B cell (primary cell): ENCODE measurements around the gene CLN5. TPM values are rescaled to one million over a fixed set of nuclear protein-coding genes. Genes with fewer than 3 reads are reported as not detected.

Experiments
- ATAC-seq: fragments of 200-7000 bp; cut with Tn5 transposase; one replicate; pipeline ENCODE4 v1.10.0; 2021; ENCODE audit warnings: low read depth, mild to moderate bottlenecking, moderate number of reproducible peaks, moderate library complexity
- CTCF ChIA-PET: fragments of 350-600 bp; sonication (Branson Sonifier 250); formaldehyde crosslinking; loops from one replicate; lab custom pipeline; 2021; ENCODE audit warnings: antibody characterized with exemption, inconsistent platforms; lab: Charles Lee
- POLR2A ChIA-PET: fragments of 350-600 bp; sonication (Branson Sonifier 250); formaldehyde crosslinking; loops from one replicate; lab custom pipeline; 2021; ENCODE audit warnings: antibody characterized with exemption; lab: Charles Lee
- DNase-seq: peaks from one replicate; pipeline ENCODE4 v3.0.0; 2013
- H2AFZ ChIP-seq: 2 replicates; pipeline ENCODE4 v1.6.1; 2012; ENCODE audit warnings: mild to moderate bottlenecking, low read depth, low read length; ENCODE audit not compliant: insufficient read depth, poor library complexity, severe bottlenecking
- H3K27ac ChIP-seq, 2 donors: 1 replicate in 1 of 2; 2 replicates in 1 of 2; pipeline ENCODE4 v1.5.1; 2012 to 2013; ENCODE audit warnings: low read length in 2 of 2, mild to moderate bottlenecking in 2 of 2, moderate library complexity in 1 of 2
- H3K27me3 ChIP-seq, 4 experiments: fragments of 200-600 bp in 1 of 4; sonication (generic) in 1 of 4; replicated peaks in 1 of 4; 1 replicate in 2 of 4; 2 replicates in 2 of 4; pipeline versions ENCODE4 v1.6.1 to v1.7.0; 2013 to 2016; ENCODE audit warnings: low read length in 3 of 4, mild to moderate bottlenecking in 2 of 4, mixed read lengths in 1 of 4, moderate library complexity in 1 of 4; ENCODE audit not compliant: insufficient read depth in 4 of 4, control insufficient read depth in 3 of 4; ENCODE audit errors: control extremely low read depth in 1 of 4
- H3K36me3 ChIP-seq, 2 experiments: replicated peaks in 1 of 2; 1 replicate in 1 of 2; 2 replicates in 1 of 2; pipeline versions ENCODE4 v1.6.1 to v1.7.1; 2013; ENCODE audit warnings: low read length in 1 of 2; ENCODE audit not compliant: insufficient read depth in 2 of 2, control insufficient read depth in 1 of 2; ENCODE audit errors: control extremely low read depth in 1 of 2, extremely low read depth in 1 of 2
- H3K4me1 ChIP-seq, 2 donors: fragments of 200-600 bp in 1 of 2; sonication (generic) in 1 of 2; 1 replicate in 1 of 2; 2 replicates in 1 of 2; pipeline versions ENCODE4 v1.5.1 to v1.6.1; 2013 to 2017; ENCODE audit warnings: low read length in 2 of 2; ENCODE audit not compliant: control insufficient read depth in 2 of 2, insufficient read depth in 2 of 2
- H3K4me2 ChIP-seq: replicated peaks from 2 replicates; pipeline ENCODE3; 2012; ENCODE audit warnings: mild to moderate bottlenecking, low read depth, low read length; ENCODE audit not compliant: poor library complexity, severe bottlenecking
- H3K4me3 ChIP-seq, 5 experiments: fragments of 200-600 bp in 1 of 5; sonication (generic) in 1 of 5; 1 replicate in 3 of 5; 2 replicates in 2 of 5; pipeline versions ENCODE4 v1.5.1 to v1.7.0; 2011 to 2016; ENCODE audit warnings: low read length in 4 of 5, mild to moderate bottlenecking in 4 of 5, low read depth in 2 of 5, control low read depth in 1 of 5, moderate library complexity in 1 of 5; ENCODE audit not compliant: insufficient read depth in 1 of 5; ENCODE audit errors: control extremely low read depth in 1 of 5, extremely low read depth in 1 of 5
- H3K79me2 ChIP-seq: fragments of 200-600 bp; sonication (generic); one replicate; pipeline ENCODE4 v1.6.0; 2016; ENCODE audit warnings: low read length; ENCODE audit not compliant: control insufficient read depth, insufficient read depth
- H3K9ac ChIP-seq: fragments of 200-600 bp; sonication (generic); 2 replicates; pipeline ENCODE4 v1.6.1; 2017; ENCODE audit warnings: mild to moderate bottlenecking, low read length, moderate library complexity
- H3K9me3 ChIP-seq, 3 donors: one replicate each; pipeline versions ENCODE4 v1.6.1 to v1.7.1; 2013; ENCODE audit warnings: low read length in 2 of 3; ENCODE audit not compliant: control insufficient read depth in 2 of 3, insufficient read depth in 1 of 3; ENCODE audit errors: control extremely low read depth in 1 of 3
- H4K20me1 ChIP-seq: 2 replicates; pipeline ENCODE4 v1.6.0; 2012; ENCODE audit warnings: mild to moderate bottlenecking, low read length; ENCODE audit not compliant: insufficient read depth, control insufficient read depth, poor library complexity, severe bottlenecking
- H3K27ac Mint-ChIP-seq: one replicate; pipeline ENCODE4 v1.8.0; 2021; ENCODE audit warnings: mixed read lengths
- H3K27me3 Mint-ChIP-seq: one replicate; pipeline ENCODE4 v1.8.0; 2021; ENCODE audit warnings: mixed read lengths
- H3K4me1 Mint-ChIP-seq: one replicate; pipeline ENCODE4 v1.8.0; 2021; ENCODE audit warnings: mixed read lengths
- H3K4me3 Mint-ChIP-seq: one replicate; pipeline ENCODE4 v1.8.0; 2021; ENCODE audit warnings: mixed read lengths
- H3K9me3 Mint-ChIP-seq: one replicate; pipeline ENCODE4 v1.8.0; 2022; ENCODE audit warnings: mixed read lengths; ENCODE audit not compliant: insufficient read depth
- EZH2 ChIP-seq: IDR thresholded peaks from 2 replicates; pipeline ENCODE4 v1.6.1; 2012; ENCODE audit warnings: borderline replicate concordance, low read depth, mild to moderate bottlenecking, moderate library complexity, low read length; ENCODE audit not compliant: insufficient read depth, poor library complexity, severe bottlenecking
- WGBS: methylation state at CpG from one replicate; pipeline ENCODE4 v1.1.5; 2013; ENCODE audit warnings: missing lambda C conversion rate; ENCODE audit not compliant: insufficient coverage; 5-methylcytosine and 5-hydroxymethylcytosine counted together
- intact Hi-C: fragments of 100-400 bp; cut with micrococcal nuclease; formaldehyde crosslinking; loops from one replicate; pipeline ENCODE4 v1.10.0; 2022
- polyA minus RNA-seq: library from RNA; depleted of rRNA, polyadenylated mRNA; stranded (reverse); fragments of >200 nt; gene quantifications from 2 replicates; pipeline ENCODE4 v1.2.3, GENCODE V29; 2012
- polyA plus RNA-seq: library from polyadenylated mRNA; depleted of rRNA; stranded (reverse); fragments of >200 nt; gene quantifications from 2 replicates; pipeline ENCODE4 v1.2.3, GENCODE V29; 2012
- total RNA-seq, 2 donors: library from RNA; stranded (reverse); fragments of 120-200 nt in 1 of 2; gene quantifications; 1 replicate in 1 of 2; 2 replicates in 1 of 2; pipeline versions ENCODE4 v1.2.3 to v1.2.4, GENCODE V29; 2013 to 2022
- TF ChIP-seq, protein P1 (sequence below): fragments of 200-600 bp; IDR thresholded peaks from one replicate; pipeline ENCODE4 v1.8.0; 2022; ENCODE audit warnings: antibody characterized with exemption, mild to moderate bottlenecking

Gene CLN5
- total RNA-seq, result 33.3 and 36.9 TPM in 2 replicates
- 29.8 TPM for total RNA-seq (2013)
- polyA plus RNA-seq, result 11.9 and 17.5 TPM in 2 replicates
- 19.7 and 23.0 TPM in 2 replicates for polyA minus RNA-seq

DNA sequence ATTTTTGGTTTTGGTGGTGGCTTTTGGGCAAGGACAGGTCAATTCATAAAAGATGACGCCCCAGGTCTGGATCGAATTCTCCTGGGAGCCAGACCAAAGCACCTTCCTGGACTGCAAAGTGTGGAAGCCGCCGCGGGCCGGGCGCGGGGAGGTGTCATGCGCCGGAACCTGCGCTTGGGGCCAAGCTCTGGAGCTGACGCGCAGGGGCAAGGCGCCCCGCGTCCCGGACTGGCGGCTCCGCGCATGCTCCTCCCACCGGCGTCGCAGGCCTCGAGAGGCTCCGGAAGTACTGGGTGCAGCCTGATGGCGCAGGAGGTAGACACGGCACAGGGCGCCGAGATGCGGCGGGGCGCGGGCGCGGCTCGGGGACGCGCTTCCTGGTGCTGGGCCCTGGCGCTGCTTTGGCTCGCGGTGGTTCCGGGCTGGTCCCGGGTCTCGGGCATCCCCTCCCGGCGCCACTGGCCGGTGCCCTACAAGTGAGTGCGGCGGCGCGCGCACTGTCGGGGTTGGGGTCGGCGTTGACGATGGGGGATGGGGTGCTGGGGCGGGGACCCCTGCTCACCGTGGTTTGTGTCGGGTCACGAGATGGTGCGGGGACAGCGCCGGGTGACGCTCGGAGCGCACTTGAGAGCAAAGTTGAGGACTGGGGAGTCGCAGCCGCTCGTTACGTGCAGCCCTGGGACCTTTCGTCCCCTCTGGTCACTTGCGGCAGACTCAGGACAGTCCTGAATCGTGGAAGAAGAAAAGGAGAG is at the start of gene CLN5:
Gene CLN5, plus strand, starts transcription at position 286 of the 752 bp plus-strand sequence. Its CDS starts 18 bp downstream, at position 304.
- WGBS, result under 1% methylated on average over 71 of the region's 73 CpGs
- H3K79me2 ChIP-seq, result peaks cover 10% of the 10 kb centered on the region
- H4K20me1 ChIP-seq, result no peaks in the 10 kb centered on the region
- H3K4me2 ChIP-seq, result peak within 1 kb of the TSS; percentile 82
- Mint-ChIP-seq H3K9me3 (no peaks in the 10 kb centered on the region), H3K4me1 (peaks cover 28% of the 10 kb centered on the region), H3K27me3 (peaks cover 5% of the 10 kb centered on the region), H3K4me3 (peak within 1 kb of the TSS; percentile 99), H3K27ac (peak within 1 kb of the TSS; percentile 99)
- peaks cover 15 to 17% of the 10 kb centered on the region in 2 donors for H3K4me1 ChIP-seq
- peak within 1 kb of the TSS; percentile 91 for H2AFZ ChIP-seq
- H3K9ac ChIP-seq, result peak within 1 kb of the TSS; percentile 83
- ATAC-seq, result peak; percentile 94
- no peaks in the 10 kb centered on the region for H3K9me3 ChIP-seq
- intact Hi-C loops, result loop anchor here (1.0 to 5.0 kb wide), 5 partner anchors 34 to 1665 kb away; partner anchors contain the start of genes COMMD6 and OBI1
- H3K4me3 ChIP-seq, result peak within 1 kb of the TSS; percentile 78 to 90 (median 86)
- H3K36me3 ChIP-seq, result peaks cover 0 to 4% of the 10 kb centered on the region in 2 experiments
- CTCF ChIA-PET, result interaction anchor here (1.2 to 3.3 kb wide), 7 partner anchors 10 to 88 kb away, joined by 3 to 23 read pairs (median 6); no protein-coding TSS in a partner anchor
- POLR2A ChIA-PET, result interaction anchor here (0.7 to 4.0 kb wide), 7 partner anchors 10 to 440 kb away, joined by 3 to 27 read pairs (median 4); partner anchors contain the start of genes FBXL3 and KCTD12
- no peaks in the 10 kb centered on the region for H3K27me3 ChIP-seq
- peak; percentile 98 for DNase-seq
- peak within 1 kb of the TSS; percentile 88 to 93 for H3K27ac ChIP-seq
- TF ChIP-seq EZH2, result no peak
- TF ChIP-seq, protein P1, sequence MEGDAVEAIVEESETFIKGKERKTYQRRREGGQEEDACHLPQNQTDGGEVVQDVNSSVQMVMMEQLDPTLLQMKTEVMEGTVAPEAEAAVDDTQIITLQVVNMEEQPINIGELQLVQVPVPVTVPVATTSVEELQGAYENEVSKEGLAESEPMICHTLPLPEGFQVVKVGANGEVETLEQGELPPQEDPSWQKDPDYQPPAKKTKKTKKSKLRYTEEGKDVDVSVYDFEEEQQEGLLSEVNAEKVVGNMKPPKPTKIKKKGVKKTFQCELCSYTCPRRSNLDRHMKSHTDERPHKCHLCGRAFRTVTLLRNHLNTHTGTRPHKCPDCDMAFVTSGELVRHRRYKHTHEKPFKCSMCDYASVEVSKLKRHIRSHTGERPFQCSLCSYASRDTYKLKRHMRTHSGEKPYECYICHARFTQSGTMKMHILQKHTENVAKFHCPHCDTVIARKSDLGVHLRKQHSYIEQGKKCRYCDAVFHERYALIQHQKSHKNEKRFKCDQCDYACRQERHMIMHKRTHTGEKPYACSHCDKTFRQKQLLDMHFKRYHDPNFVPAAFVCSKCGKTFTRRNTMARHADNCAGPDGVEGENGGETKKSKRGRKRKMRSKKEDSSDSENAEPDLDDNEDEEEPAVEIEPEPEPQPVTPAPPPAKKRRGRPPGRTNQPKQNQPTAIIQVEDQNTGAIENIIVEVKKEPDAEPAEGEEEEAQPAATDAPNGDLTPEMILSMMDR, result no peak

DNA sequence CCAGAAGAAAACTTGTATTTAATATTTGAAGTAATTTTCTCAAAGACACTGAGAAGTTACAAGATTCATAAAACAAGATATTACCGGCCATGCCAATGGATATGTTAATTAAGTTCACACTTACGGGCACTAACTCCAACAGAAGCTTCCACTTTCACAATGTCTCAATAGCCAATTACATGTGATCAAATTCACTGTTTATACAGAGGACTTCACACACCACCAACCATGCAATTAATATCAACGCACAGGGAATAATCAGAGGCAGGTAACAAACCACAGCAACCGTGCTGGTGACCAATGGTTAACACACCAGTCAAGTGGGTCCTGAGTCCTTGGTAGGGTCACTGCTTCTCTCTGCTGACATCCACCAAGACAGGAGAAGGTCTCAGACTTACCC is 49.5 kb upstream of the CLN5 start:
- Histone ChIP-seq H2AFZ (no peak overlapping the region), H3K4me3 (no peak overlapping the region), H3K4me2 (no peak overlapping the region), H3K79me2 (no peaks in the 10 kb centered on the region), H3K27ac (no peak overlapping the region), H3K4me1 (peaks cover 0 to 5% of the 10 kb centered on the region in 2 donors), H3K27me3 (no peaks in the 10 kb centered on the region), H3K36me3 (no peaks in the 10 kb centered on the region), H4K20me1 (no peaks in the 10 kb centered on the region), H3K9ac (no peak overlapping the region), H3K9me3 (peaks cover 0 to 2% (median 0%) of the 10 kb centered on the region in 3 donors)
- Mint-ChIP-seq H3K4me1 (peaks cover 8% of the 10 kb centered on the region), H3K27ac (no peak overlapping the region), H3K9me3 (no peaks in the 10 kb centered on the region), H3K4me3 (no peak overlapping the region), H3K27me3 (no peaks in the 10 kb centered on the region)
- ChIA-PET POLR2A (no interaction called here), CTCF (no interaction called here)
- ATAC-seq (no peak), DNase-seq (no peak)
- TF ChIP-seq, protein P1, result no peak
- TF ChIP-seq EZH2, result no peak
- intact Hi-C loops, result no loop called here
- 47% methylated on average over 4 of the region's 4 CpGs for WGBS
